SK-N-MC (cell line): ENCODE measurements around the gene RNASE1.

Experiments used
- EZH2 ChIP-seq: fragments of 200-600 bp; sonication (generic); IDR thresholded peaks from one replicate; pipeline ENCODE4 v1.6.1; 2017; ENCODE audit warnings: antibody characterized with exemption
- POLR2AphosphoS5 ChIP-seq: IDR thresholded peaks from 2 replicates; pipeline ENCODE4 v1.6.1; 2012; ENCODE audit warnings: mild to moderate bottlenecking, low read depth, low read length, borderline replicate concordance

GRCh38 chr14:20775043-20775442 lies 27.6 kb downstream of the RNASE1 start:
- TF ChIP-seq POLR2AphosphoS5: no peak
- no peak for TF ChIP-seq EZH2
